ENCODE data around the gene SORL1-AS1.
"Not testable (repeated sequence)": the region's sequence is repeated elsewhere in the genome, so short reads cannot be mapped to it uniquely, and the experiment has no call there.

Gene SORL1-AS1

GRCh38 chr11:121452609-121453150, at the start of gene SORL1-AS1:
SORL1-AS1 (minus strand) TSS chr11:121452967.
- DNase-seq (ENCODE audit: low spot score) = no peak

- no peak for DNase-seq (ENCODE audit: low spot score)
Observed at GRCh38 chr11:121500717-121501116, 48.0 kb upstream of the SORL1-AS1 start.

DNA sequence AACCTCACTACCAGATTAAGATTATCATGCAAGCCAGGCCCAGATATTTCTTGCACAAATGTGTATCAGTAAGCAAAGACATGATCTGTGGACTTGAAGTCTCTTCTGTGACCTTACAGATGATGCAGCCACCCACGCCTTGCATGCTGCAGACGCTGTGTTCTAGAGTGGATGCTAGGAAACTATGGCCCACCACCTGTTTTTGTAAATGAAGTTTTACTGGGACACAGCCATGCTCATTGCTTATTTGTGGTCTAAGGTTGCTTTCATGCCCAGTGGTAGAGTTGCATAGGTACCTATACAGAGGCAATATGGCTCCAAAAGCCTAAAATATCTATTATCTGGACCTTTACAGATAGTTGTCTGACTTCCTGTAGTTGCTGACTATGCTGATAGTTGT, 47.5 kb upstream of the SORL1-AS1 start:
- no peak for DNase-seq (ENCODE audit: low spot score)

GRCh38 chr11:121499405-121499804, 46.6 kb upstream of the SORL1-AS1 start:
- no peak for DNase-seq (ENCODE audit: low spot score)

DNA sequence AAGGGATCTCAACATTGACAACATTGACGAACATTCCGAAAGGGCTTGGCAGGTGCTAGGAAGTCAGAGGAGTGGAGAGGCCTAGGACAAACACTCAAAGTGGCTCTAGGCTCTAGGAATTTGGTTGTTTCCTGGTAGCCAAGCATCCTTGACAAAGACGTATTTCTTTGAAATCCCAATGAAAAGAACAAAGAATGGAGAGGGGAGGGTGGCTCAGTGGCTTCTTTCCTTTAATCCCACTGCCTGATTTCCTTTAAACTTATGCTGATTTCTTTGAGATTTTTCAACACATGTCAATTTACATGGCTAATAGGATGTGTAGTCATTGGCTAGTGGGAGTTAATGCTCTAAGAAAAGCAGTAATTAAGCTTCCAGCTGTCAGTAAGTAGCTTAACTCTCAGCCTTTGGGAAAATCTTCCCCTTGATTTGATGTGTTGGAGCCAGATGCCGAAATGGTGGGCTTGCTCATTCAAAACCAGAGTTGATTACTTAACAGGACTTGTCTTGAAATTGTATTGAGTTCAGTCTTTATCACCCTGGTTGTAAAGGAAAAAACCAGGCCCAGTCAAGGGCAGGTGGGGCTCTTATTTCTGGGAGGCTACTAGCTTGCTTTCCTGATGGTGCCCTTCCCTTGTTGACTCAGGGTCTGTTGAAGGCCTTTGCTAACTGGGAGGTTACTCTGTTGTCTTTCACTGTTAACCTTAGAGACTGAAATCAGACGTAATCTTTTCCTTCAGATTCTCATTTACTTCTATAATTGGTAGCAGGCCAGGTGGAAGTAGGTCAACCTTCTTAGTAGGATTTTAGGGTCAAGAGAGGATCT, 44.6 kb upstream of the SORL1-AS1 start:
- DNase-seq (ENCODE audit: low spot score) = no peak

GRCh38 chr11:121494355-121495099, 41.8 kb upstream of the SORL1-AS1 start:
- no peak for DNase-seq (ENCODE audit: low spot score)

DNA sequence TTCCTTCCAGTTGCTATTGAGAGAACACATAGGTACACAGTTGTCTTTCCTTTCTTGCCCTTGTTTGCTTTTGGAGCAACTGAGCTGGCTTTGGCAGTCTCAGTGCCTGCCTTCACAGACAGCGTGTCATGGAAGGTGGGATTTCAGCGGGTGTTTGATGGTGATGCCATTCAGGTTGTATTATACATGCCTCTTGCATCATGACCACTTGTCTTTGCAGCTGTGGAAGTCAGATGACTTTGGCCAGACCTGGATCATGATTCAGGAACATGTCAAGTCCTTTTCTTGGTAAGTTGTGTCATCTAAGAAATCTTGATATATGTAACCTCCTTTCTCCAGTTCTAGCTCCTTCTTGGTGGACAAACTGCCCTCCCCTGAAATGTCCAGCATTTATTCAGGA, 37.1 kb upstream of the SORL1-AS1 start:
- no peak for DNase-seq (ENCODE audit: low spot score)

GRCh38 chr11:121488641-121489040, 35.9 kb upstream of the SORL1-AS1 start:
- DNase-seq (ENCODE audit: low spot score) = no peak

GRCh38 chr11:121488170-121488569, 35.4 kb upstream of the SORL1-AS1 start:
- DNase-seq (ENCODE audit: low spot score) = no peak

- no peak for DNase-seq (ENCODE audit: low spot score)
Observed at GRCh38 chr11:121487191-121487590, 34.4 kb upstream of the SORL1-AS1 start.

DNA sequence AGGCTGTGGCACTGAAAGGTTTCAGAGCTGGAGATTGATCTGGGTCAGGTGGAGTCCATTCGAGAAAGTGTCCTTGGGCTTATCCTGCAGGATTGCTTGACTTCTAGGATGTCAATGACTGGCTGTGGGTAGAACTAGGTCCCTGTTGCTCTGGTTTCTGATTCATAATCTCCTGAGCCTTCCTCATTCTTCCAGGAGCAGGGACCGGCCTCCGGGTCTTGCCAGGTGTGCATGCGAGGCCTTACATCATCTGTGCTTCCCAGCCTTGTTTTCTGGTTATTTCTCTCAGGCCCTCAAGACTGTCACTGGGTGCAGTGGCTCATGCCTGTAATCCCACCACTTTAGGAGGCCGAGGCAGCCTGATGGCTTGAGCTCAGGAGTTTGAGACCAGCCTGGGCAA, 33.3 kb upstream of the SORL1-AS1 start:
- no peak for DNase-seq (ENCODE audit: low spot score)

GRCh38 chr11:121485216-121485615, 32.4 kb upstream of the SORL1-AS1 start:
- no peak for DNase-seq (ENCODE audit: low spot score)

- no peak for DNase-seq (ENCODE audit: low spot score)
Observed at GRCh38 chr11:121483805-121484480, 31.2 kb upstream of the SORL1-AS1 start.

GRCh38 chr11:121482231-121483129, 29.7 kb upstream of the SORL1-AS1 start:
- peak; percentile 74 for DNase-seq (ENCODE audit: low spot score)

- DNase-seq (ENCODE audit: low spot score) = not testable (repeated sequence)
Observed at GRCh38 chr11:121481484-121482230, 28.9 kb upstream of the SORL1-AS1 start.

- DNase-seq (ENCODE audit: low spot score) = no peak
Observed at GRCh38 chr11:121479698-121480238, 27.0 kb upstream of the SORL1-AS1 start.

- DNase-seq (ENCODE audit: low spot score) = no peak
Observed at GRCh38 chr11:121478895-121479697, 26.3 kb upstream of the SORL1-AS1 start.

DNA sequence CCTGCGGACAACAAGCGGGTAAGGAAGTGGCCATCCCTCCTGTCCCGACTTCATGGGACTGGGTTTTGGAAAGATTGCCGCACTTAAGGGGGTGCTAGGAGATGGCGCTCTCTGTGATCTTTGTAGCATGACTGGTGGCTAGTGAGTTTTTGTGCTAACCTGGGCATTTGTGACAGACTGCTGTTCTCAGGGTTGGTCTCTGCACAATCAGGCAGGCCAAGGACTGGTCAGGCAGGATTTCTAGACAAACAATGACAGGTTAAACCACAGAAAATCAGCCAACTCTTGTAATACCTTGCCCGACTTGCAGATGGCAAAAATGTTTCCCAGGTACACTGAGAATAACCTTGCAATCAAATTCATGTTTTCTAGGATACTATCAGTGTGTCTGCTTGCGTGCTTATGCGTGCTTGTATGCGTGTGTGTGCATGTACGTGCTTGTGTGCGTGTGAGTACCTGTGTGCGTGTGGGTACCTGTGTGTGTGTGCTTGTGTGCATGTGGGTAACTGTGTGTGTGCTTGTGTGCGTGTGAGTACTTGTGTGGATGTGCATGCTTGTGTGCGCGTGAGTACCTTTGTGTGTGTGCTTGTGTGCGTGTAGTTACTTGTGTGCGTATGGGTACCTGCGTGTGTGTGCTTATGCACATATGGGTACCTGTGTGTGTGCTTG, 25.6 kb upstream of the SORL1-AS1 start:
- DNase-seq (ENCODE audit: low spot score) = no peak

Data from kidney capillary endothelial cell (primary cell).